ENCODE data around the gene CA11. TPM values are rescaled to one million over a fixed set of nuclear protein-coding genes. Genes with fewer than 3 reads are reported as not detected.
A peak's percentile ranks its signal among the peaks of the same experiment; 100 is the strongest.

CA11 gene
- total RNA-seq, 1 donor from 2014 or later: 3.2 TPM

DNA sequence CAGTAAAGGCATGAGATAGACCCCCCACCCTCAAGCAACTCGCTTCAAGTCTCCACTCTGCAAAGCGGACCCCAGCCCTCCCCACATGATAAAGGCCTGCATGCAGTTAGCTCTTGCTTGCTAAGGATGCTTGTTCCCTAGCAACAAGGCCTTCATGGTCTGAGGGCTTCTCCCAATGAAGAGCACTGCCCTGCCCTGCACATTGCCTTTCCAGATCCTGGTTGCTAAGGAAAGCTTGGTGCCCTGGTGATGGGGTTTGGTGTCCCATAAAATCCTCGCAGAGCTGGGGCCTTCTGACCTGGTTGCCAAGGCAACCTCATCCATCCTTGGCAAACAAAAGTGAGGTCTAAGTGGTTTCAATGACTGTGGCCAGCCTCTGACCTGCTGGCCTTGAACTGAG, 14.8 kb downstream of the CA11 start:
- DNase-seq (ENCODE audit: extremely low read depth, low read depth, low spot score): no peak

GRCh38 chr19:48630296-48631063, 15.5 kb downstream of the CA11 start:
- no peak for DNase-seq (ENCODE audit: extremely low read depth, low read depth, low spot score)

DNA sequence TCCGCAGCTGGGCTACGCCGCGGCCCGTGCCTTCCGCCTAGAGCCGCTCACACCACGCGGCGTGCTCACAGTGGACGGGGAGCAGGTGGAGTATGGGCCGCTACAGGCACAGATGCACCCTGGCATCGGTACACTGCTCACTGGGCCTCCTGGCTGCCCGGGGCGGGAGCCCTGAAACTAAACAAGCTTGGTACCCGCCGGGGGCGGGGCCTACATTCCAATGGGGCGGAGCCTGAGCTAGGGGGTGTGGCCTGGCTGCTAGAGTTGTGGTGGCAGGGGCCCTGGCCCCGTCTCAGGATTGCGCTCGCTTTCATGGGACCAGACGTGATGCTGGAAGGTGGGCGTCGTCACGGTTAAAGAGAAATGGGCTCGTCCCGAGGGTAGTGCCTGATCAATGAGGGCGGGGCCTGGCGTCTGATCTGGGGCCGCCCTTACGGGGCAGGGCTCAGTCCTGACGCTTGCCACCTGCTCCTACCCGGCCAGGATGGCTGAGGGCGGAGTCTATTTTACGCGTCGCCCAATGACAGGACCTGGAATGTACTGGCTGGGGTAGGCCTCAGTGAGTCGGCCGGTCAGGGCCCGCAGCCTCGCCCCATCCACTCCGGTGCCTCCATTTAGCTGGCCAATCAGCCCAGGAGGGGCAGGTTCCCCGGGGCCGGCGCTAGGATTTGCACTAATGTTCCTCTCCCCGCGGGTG, 16.2 kb downstream of the CA11 start:
- DNase-seq (ENCODE audit: extremely low read depth, low read depth, low spot score): no peak

DNA sequence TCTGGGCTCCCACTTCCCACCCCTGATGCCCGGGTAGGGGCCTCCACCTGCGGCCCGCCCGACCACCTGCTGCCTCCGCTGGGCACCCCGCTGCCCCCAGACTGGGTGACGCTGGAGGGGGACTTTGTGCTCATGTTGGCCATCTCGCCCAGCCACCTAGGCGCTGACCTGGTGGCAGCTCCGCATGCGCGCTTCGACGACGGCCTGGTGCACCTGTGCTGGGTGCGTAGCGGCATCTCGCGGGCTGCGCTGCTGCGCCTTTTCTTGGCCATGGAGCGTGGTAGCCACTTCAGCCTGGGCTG, 16.7 kb downstream of the CA11 start:
- DNase-seq (ENCODE audit: extremely low read depth, low read depth, low spot score): no peak

GRCh38 chr19:48628486-48629296, 17.3 kb downstream of the CA11 start:
- no peak for DNase-seq (ENCODE audit: extremely low read depth, low read depth, low spot score)

- no peak for DNase-seq (ENCODE audit: extremely low read depth, low read depth, low spot score)
Observed at GRCh38 chr19:48627865-48628314, 18.1 kb downstream of the CA11 start.

DNA sequence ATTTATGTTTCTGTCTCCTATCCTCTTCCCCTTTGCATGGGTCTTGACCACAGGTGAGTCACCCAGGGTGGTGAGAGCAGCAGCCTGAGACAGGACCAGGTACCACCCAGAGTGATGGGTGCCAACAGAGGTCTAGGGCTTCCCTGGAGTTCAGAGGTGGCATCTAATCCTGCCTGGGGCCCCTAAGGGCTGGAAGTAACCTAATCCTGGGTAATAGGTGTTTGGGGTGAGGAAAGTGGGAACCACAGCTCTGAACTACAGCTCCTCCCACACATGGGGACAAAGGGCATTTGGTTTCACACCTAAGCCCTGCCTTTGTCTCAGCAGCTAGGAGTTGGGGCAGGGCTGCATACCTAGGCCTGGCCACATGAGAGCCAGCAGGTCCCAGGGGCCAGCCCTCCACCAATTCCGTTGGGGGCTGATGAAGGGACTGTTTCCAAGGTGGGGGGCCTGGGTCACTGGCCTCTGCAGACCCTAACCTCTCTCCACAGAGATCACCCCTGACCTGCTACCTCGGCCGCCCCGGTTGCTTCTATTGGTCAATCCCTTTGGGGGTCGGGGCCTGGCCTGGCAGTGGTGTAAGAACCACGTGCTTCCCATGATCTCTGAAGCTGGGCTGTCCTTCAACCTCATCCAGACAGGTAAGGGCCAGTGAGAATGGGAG, 18.7 kb downstream of the CA11 start:
- DNase-seq (ENCODE audit: extremely low read depth, low read depth, low spot score): no peak

GRCh38 chr19:48625891-48626327, 20.1 kb downstream of the CA11 start:
- DNase-seq (ENCODE audit: extremely low read depth, low read depth, low spot score): no peak

DNA sequence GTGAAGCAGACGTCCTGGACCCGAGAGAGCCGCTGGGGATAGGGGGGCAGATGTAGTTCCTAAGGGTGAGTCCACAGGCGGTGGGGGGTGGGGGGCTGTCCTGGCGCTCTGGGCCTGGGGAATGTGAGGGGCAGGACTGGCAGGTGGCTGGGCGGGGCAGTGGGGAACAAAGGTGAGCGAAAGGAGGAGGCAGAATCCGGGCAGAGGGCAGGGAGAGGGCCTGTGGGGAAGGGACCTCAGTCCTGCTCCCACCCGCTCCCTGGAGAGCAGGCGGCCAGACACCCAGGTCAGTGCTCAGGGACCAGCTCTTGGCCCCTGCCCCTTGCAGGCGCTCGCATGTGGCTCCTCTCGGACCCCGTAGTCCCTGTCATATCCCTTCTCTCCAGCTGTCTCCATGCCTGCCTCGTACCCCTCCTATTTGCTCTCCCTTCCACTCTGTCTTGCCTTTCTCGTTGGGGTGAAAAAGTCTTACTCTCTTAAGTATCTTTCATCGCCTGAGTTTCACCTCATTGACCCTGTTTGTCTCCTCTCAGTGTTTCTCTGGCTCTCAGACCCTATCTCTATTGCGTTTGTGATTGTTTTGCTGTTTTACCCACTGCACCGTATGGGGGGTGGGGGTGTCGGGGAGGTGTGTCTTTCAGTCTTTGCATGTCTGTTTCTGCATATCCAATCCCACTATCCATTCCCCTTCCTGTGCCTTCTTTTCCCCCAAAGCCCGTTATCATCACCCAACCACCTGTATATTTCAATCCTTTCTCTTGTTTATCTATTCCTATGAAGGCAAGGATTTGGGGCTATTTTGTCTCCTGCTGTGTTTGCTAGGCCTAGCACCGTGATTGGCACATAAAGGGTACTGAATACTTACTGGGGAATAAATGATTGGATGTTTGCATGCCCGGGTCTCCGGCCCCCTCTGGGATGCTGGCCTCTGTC, 20.9 kb downstream of the CA11 start:
- no peak for DNase-seq (ENCODE audit: extremely low read depth, low read depth, low spot score)

- no peak for DNase-seq (ENCODE audit: extremely low read depth, low read depth, low spot score)
Observed at GRCh38 chr19:48624067-48624594, 21.9 kb downstream of the CA11 start.

- no peak for DNase-seq (ENCODE audit: extremely low read depth, low read depth, low spot score)
Observed at GRCh38 chr19:48623556-48624066, 22.4 kb downstream of the CA11 start.

DNA sequence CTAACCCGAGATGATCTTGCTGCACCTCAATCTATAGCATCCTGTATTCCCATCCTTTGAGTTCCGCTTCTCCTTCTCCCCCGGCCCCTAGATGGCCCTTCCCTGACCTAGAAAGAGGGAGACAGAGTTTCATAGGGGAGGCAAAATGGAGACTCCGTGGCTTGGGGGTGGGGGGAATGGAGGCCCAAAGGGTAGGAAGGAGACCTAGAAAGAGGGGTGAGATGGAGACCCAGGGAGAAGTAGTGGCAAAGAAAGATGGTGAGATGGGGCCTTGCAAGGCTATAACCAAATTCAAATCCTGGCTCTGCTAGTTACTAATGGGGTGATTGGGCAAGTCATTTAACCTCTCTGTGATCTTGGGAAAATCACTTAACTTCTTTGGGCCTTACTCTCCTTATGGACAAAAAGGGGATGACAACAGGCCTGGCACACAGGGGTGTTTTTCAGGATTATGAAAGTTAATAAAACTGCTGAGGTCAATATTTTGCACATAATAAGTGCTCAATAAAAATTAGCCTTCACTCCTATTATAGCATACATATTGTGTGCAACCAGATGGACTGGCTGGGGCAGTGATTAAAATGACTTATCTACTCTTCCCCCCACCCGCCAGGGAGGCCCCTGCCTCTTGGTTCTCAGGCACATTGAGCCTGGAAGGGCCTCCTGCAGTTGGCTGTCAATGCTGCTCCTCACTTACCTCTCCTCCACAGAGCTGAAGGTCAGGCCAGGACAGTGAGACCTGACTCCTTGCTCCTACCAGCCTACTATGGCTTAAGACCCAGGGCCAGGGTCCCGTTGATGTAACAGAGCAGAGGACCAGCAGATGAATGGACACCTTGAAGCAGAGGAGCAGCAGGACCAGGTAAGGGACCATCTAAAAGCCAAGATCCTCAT, 26.0 kb downstream of the CA11 start:
- no peak for DNase-seq (ENCODE audit: extremely low read depth, low read depth, low spot score)

GRCh38 chr19:48618916-48619691, 26.9 kb downstream of the CA11 start, which contains the start of the genes RPL18 and SPHK2:
Gene RPL18, minus strand, starts transcription at chr19:48619178. Its CDS starts 35 bp downstream, at chr19:48619143.
Gene SPHK2, plus strand, starts transcription at chr19:48619506. Its CDS starts 1,009 bp downstream, at chr19:48620515.
- DNase-seq (ENCODE audit: extremely low read depth, low read depth, low spot score): peak; percentile 96

GRCh38 chr19:48618278-48618915, 27.6 kb downstream of the CA11 start:
- DNase-seq (ENCODE audit: extremely low read depth, low read depth, low spot score): no peak

- DNase-seq (ENCODE audit: extremely low read depth, low read depth, low spot score): no peak
Observed at GRCh38 chr19:48617146-48617937, 28.6 kb downstream of the CA11 start.

GRCh38 chr19:48616491-48617056, 29.4 kb downstream of the CA11 start:
- DNase-seq (ENCODE audit: extremely low read depth, low read depth, low spot score): no peak

All from glomerular endothelial cell (primary cell).